Measurements from ENCODE around the gene ARHGEF18. TPM values are rescaled to one million over a fixed set of nuclear protein-coding genes. Genes with fewer than 3 reads are reported as not detected.

Gene ARHGEF18
- total and polyA plus RNA-seq, 12 donors: 4.8 to 13.3 (median 8.2) TPM

GRCh38 chr19:7371001-7371400, 22.3 kb downstream of the ARHGEF18 start:
- intact Hi-C loops (cut with DNase I): no loop called here
- DNase-seq (no peak), ATAC-seq (no peak)
- WGBS, 2 donors: 76 to 93% methylated on average over 3 of the region's 3 CpGs
- Histone ChIP-seq H3K4me3 (no peak overlapping the region), H3K9me3 (no peaks in the 10 kb centered on the region), H3K27ac (no peak overlapping the region), H3K4me1 (peaks cover 0 to 9% (median 0%) of the 10 kb centered on the region in 9 donors), H3K36me3 (peaks cover 0 to 12% (median 0%) of the 10 kb centered on the region in 9 donors), H3K27me3 (peaks cover 0 to 2% (median 0%) of the 10 kb centered on the region in 7 donors)
- no peak for TF ChIP-seq CTCF (IDR thresholded peaks at IDR 0.05)

- no peak for TF ChIP-seq CTCF (IDR thresholded peaks at IDR 0.05)
- no peaks in the 10 kb centered on the region for H3K27me3 ChIP-seq
- no peaks in the 10 kb centered on the region for H3K9me3 ChIP-seq
- H3K27ac ChIP-seq: no peak overlapping the region
- peaks cover 0 to 21% (median 0%) of the 10 kb centered on the region in 9 donors for H3K36me3 ChIP-seq
- no peak for DNase-seq
- intact Hi-C loops (cut with DNase I): no loop called here
- no peak for ATAC-seq
- 84 to 86% methylated on average over 11 of the region's 11 CpGs for WGBS, 2 donors
- peaks cover 0 to 9% (median 0%) of the 10 kb centered on the region in 9 donors for H3K4me1 ChIP-seq
- H3K4me3 ChIP-seq: no peak overlapping the region
These were observed 24.1 kb downstream of the ARHGEF18 start for GRCh38 chr19:7372810-7373209.

GRCh38 chr19:7373862-7374261, 25.1 kb downstream of the ARHGEF18 start:
- no peak overlapping the region for H3K4me3 ChIP-seq
- intact Hi-C loops (cut with DNase I): no loop called here

GRCh38 chr19:7376151-7376852, 27.6 kb downstream of the ARHGEF18 start:
- no peaks in the 10 kb centered on the region for H3K27me3 ChIP-seq

More at GRCh38 chr19:7373862-7374261, 25.1 kb downstream of the ARHGEF18 start:
- ATAC-seq: no peak
- no peak for TF ChIP-seq CTCF (IDR thresholded peaks at IDR 0.05)
- Histone ChIP-seq H3K27ac (no peak overlapping the region), H3K9me3 (no peaks in the 10 kb centered on the region), H3K4me1 (no peaks in the 10 kb centered on the region), H3K36me3 (peaks cover 0 to 26% (median 0%) of the 10 kb centered on the region in 9 donors), H3K27me3 (no peaks in the 10 kb centered on the region)
- 80 to 84% methylated on average over 6 of the region's 6 CpGs for WGBS, 2 donors
- DNase-seq: no peak

More at GRCh38 chr19:7376151-7376852, 27.6 kb downstream of the ARHGEF18 start:
- no peak for ATAC-seq
- H3K4me1 ChIP-seq: no peaks in the 10 kb centered on the region
- peaks cover 0 to 26% (median 0%) of the 10 kb centered on the region in 9 donors for H3K36me3 ChIP-seq
- no peak overlapping the region for H3K27ac ChIP-seq
- intact Hi-C loops (cut with DNase I): no loop called here
- no peak overlapping the region for H3K4me3 ChIP-seq
- no peak for DNase-seq
- H3K9me3 ChIP-seq: no peaks in the 10 kb centered on the region
- whole genome bisulfite sequencing, 2 donors: 86 to 88% methylated on average over 6 of the region's 6 CpGs
- TF ChIP-seq CTCF (IDR thresholded peaks at IDR 0.05): no peak

All from heart right ventricle (tissue), 16 donors.